ENCODE measurements around the gene PTPN5. TPM values are rescaled to one million over a fixed set of nuclear protein-coding genes. Genes with fewer than 3 reads are reported as not detected.

The PTPN5 gene
- total RNA-seq, 1 experiment from 2014 or later = 1.4 TPM

GRCh38 chr11:18772211-18772610 lies 19.4 kb downstream of the PTPN5 start:
- no peak overlapping the region for H2BK120ac ChIP-seq (ENCODE audit: low read depth, low read length, poor library complexity, severe bottlenecking)

More at GRCh38 chr11:18772211-18772610, 19.4 kb downstream of the PTPN5 start:
- H3K23me2 ChIP-seq (ENCODE audit: insufficient read length, low read depth, low read length, poor library complexity, severe bottlenecking) = no peaks in the 10 kb centered on the region
- Mint-ChIP-seq H3K27me3 (ENCODE audit: low read depth) (peaks cover 12% of the 10 kb centered on the region), H3K4me3 (no peak overlapping the region), H3K4me1 (peaks cover 31 to 34% of the 10 kb centered on the region in 2 experiments), H3K9me3 (no peaks in the 10 kb centered on the region; a peak in 1 of 5 replicates), H3K36me3 (ENCODE audit: insufficient read depth in 1 of 3, low read depth in 3 of 3) (no peaks in the 10 kb centered on the region), H3K27ac (peak overlapping the region in 1 of 3 experiments; percentile 42; a peak in 1 of 7 replicates)
- H3K14ac ChIP-seq (ENCODE audit: insufficient read depth, low read length) = no peak overlapping the region
- TF ChIP-seq CTCF (conservative IDR thresholded peaks at IDR 0.05) = no peak
- DNase-seq = no peak
- no peak overlapping the region for H2BK12ac ChIP-seq (ENCODE audit: insufficient read length, low read depth, low read length)
- H2AK5ac ChIP-seq (ENCODE audit: insufficient read length, low read length) = no peak overlapping the region
- H3K4me2 ChIP-seq (ENCODE audit: insufficient read depth, insufficient read length, low read length) = no peak overlapping the region
- no peak overlapping the region for H3K23ac ChIP-seq (ENCODE audit: insufficient read length, low read depth, low read length)
- peaks cover 2% of the 10 kb centered on the region for H4K20me1 ChIP-seq (ENCODE audit: control insufficient read depth, insufficient read depth, insufficient read length)
- H3K79me2 ChIP-seq (ENCODE audit: insufficient read depth, low read length) = no peaks in the 10 kb centered on the region
- H2BK15ac ChIP-seq (ENCODE audit: low read depth, low read length) = no peak overlapping the region
- no peak overlapping the region for H3T11ph ChIP-seq (ENCODE audit: low read length)
- no peaks in the 10 kb centered on the region for H3K79me1 ChIP-seq (ENCODE audit: insufficient read depth, low read depth, low read length, poor library complexity, severe bottlenecking)
- no peak overlapping the region for H2AFZ ChIP-seq (ENCODE audit: low read length)
- WGBS (ENCODE audit: extremely low coverage, insufficient read length, low lambda C conversion rate) = no CpG with 5 or more reads among the region's 5 CpGs
- H3K9ac ChIP-seq (ENCODE audit: extremely low read depth, insufficient read length, low read length) = no peak overlapping the region
- H2BK5ac ChIP-seq (ENCODE audit: insufficient read length, low read length) = no peak overlapping the region
- no peak overlapping the region for H4K5ac ChIP-seq (ENCODE audit: insufficient read length, low read depth, low read length)
- H3K27ac ChIP-seq (ENCODE audit: insufficient read length, low read depth, low read length) = no peak overlapping the region
- H4K91ac ChIP-seq (ENCODE audit: insufficient read length, low read depth, low read length) = no peak overlapping the region
- no peak overlapping the region for H2BK20ac ChIP-seq (ENCODE audit: low read depth, low read length, poor library complexity, severe bottlenecking)
- no peaks in the 10 kb centered on the region for H3K9me3 ChIP-seq (ENCODE audit: control insufficient read depth, low read depth, low read length)
- 0 out of 2 replicates have a peak, but pooled peaks cover 2% of the 10 kb centered on the region for H3K4me1 ChIP-seq (ENCODE audit: insufficient read depth, low read length)
- no peaks in the 10 kb centered on the region for H3K27me3 ChIP-seq (ENCODE audit: insufficient read depth, low read length)
- H3K18ac ChIP-seq (ENCODE audit: insufficient read length, low read depth, low read length) = no peak overlapping the region
- H3K56ac ChIP-seq (ENCODE audit: insufficient read length, low read depth, low read length) = no peak overlapping the region
- H3K4ac ChIP-seq (ENCODE audit: low read depth, low read length) = no peak overlapping the region
- no peak overlapping the region for H4K8ac ChIP-seq (replicated peaks; ENCODE audit: insufficient read length, low read depth, low read length)

Data from H9 (cell line).